ENCODE results near the gene SUN3.

DNA sequence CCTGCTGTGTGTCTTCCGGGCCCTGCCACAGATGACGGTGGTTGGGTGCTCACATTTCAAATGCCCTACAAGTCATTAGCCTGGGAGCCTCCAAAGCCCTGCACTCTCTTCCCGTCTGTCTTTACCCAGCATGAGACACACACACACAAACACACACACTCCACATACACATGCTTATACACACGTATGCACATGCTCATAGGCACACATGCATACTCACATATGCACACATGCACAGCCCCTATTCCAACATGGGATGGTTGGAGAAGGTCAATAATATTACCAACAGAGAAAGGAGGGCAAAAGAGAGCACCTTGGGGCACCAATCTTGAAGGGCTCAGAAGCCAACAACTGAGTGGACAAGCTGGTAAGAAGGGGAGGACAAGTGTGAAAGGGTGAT lies 19.0 kb downstream of the SUN3 start:
- TF ChIP-seq, protein P1, sequence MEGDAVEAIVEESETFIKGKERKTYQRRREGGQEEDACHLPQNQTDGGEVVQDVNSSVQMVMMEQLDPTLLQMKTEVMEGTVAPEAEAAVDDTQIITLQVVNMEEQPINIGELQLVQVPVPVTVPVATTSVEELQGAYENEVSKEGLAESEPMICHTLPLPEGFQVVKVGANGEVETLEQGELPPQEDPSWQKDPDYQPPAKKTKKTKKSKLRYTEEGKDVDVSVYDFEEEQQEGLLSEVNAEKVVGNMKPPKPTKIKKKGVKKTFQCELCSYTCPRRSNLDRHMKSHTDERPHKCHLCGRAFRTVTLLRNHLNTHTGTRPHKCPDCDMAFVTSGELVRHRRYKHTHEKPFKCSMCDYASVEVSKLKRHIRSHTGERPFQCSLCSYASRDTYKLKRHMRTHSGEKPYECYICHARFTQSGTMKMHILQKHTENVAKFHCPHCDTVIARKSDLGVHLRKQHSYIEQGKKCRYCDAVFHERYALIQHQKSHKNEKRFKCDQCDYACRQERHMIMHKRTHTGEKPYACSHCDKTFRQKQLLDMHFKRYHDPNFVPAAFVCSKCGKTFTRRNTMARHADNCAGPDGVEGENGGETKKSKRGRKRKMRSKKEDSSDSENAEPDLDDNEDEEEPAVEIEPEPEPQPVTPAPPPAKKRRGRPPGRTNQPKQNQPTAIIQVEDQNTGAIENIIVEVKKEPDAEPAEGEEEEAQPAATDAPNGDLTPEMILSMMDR (IDR thresholded peaks at IDR 0.05), result no peak
- TF ChIP-seq POLR2A (IDR thresholded peaks at IDR 0.05), result no peak

Data from uterus (tissue), 2 donors.